Tibial nerve (tissue), 4 donors: ENCODE data around the gene HS3ST6.

Experiments
- EP300 ChIP-seq, 2 donors: sonication (generic); formaldehyde crosslinking; IDR thresholded peaks; one replicate each; pipeline ENCODE4 v1.6.1; 2017; ENCODE audit warnings: antibody characterized with exemption in 2 of 2, mild to moderate bottlenecking in 1 of 2
- POLR2A ChIP-seq, 2 donors: fragments of 450-650 bp; IDR thresholded peaks; one replicate each; pipeline ENCODE4 v1.6.1; 2017; ENCODE audit warnings: antibody characterized with exemption in 2 of 2, mild to moderate bottlenecking in 2 of 2, moderate library complexity in 2 of 2
- TF ChIP-seq, protein P1 (sequence below), 5 experiments: fragments of 200-600 bp in 3 of 5; fragments of 450-650 bp in 2 of 5; sonication (generic) in 3 of 5; IDR thresholded peaks; one replicate each; pipeline ENCODE4 v1.5.1; 2016 to 2019; ENCODE audit warnings: antibody characterized with exemption in 5 of 5, mild to moderate bottlenecking in 3 of 5, moderate library complexity in 2 of 5

GRCh38 chr16:1862394-1862793 lies 55.8 kb downstream of the HS3ST6 start:
- TF ChIP-seq, protein P1, sequence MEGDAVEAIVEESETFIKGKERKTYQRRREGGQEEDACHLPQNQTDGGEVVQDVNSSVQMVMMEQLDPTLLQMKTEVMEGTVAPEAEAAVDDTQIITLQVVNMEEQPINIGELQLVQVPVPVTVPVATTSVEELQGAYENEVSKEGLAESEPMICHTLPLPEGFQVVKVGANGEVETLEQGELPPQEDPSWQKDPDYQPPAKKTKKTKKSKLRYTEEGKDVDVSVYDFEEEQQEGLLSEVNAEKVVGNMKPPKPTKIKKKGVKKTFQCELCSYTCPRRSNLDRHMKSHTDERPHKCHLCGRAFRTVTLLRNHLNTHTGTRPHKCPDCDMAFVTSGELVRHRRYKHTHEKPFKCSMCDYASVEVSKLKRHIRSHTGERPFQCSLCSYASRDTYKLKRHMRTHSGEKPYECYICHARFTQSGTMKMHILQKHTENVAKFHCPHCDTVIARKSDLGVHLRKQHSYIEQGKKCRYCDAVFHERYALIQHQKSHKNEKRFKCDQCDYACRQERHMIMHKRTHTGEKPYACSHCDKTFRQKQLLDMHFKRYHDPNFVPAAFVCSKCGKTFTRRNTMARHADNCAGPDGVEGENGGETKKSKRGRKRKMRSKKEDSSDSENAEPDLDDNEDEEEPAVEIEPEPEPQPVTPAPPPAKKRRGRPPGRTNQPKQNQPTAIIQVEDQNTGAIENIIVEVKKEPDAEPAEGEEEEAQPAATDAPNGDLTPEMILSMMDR (IDR thresholded peaks at IDR 0.05) = no peak
- TF ChIP-seq EP300 (IDR thresholded peaks at IDR 0.05) (no peak), POLR2A (IDR thresholded peaks at IDR 0.05) (no peak)
